ENCODE measurements around the gene F2. TPM values are rescaled to one million over a fixed set of nuclear protein-coding genes. Genes with fewer than 3 reads are reported as not detected.

The F2 gene
- total RNA-seq, 2 donors from 2014 or later = 1.2 TPM; not detected in 1

DNA sequence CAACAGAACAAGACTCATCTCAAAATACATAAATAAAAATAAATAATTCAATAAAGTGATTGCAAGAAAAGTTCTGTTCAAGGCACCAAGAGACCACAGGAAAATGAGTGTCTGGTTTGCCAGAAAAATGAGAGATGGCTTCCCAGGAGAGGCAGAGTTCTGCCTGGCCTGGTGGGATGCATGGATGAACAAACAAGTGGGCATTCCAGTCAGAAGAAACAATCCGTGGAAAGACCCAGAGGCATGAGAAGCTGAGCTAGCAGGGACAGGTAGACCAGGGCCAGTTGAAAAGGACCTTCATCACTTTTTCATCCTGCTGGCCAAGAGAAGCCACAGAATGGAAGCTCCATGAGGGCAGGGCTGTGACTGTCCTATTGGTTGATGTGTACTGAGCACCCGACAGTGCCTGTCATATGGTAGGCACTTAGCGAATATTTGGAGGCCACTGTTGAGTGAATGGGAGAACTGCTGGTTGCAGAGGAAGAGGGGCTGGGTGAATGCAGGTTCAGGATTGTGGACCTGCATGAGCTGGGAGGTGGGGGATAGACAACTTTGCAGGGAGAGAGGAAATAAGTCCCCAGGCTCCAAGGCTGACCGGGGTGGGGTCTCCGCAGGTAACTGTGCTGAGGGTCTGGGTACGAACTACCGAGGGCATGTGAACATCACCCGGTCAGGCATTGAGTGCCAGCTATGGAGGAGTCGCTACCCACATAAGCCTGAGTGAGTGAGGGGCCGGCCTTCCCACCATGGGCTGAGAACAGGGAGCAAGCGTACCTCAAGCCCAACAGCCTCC, 3.7 kb downstream of the F2 start:
- intact Hi-C loops (cut with DNase I) = no loop called here
- no peak for DNase-seq
- H3K27me3 ChIP-seq = no peaks in the 10 kb centered on the region
- H3K36me3 ChIP-seq = no peaks in the 10 kb centered on the region
- no peak overlapping the region for H3K4me3 ChIP-seq
- H3K4me1 ChIP-seq = peaks cover 8% of the 10 kb centered on the region
- TF ChIP-seq, protein P1, sequence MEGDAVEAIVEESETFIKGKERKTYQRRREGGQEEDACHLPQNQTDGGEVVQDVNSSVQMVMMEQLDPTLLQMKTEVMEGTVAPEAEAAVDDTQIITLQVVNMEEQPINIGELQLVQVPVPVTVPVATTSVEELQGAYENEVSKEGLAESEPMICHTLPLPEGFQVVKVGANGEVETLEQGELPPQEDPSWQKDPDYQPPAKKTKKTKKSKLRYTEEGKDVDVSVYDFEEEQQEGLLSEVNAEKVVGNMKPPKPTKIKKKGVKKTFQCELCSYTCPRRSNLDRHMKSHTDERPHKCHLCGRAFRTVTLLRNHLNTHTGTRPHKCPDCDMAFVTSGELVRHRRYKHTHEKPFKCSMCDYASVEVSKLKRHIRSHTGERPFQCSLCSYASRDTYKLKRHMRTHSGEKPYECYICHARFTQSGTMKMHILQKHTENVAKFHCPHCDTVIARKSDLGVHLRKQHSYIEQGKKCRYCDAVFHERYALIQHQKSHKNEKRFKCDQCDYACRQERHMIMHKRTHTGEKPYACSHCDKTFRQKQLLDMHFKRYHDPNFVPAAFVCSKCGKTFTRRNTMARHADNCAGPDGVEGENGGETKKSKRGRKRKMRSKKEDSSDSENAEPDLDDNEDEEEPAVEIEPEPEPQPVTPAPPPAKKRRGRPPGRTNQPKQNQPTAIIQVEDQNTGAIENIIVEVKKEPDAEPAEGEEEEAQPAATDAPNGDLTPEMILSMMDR (IDR thresholded peaks at IDR 0.05) = no peak
- no peaks in the 10 kb centered on the region for H3K9me3 ChIP-seq
- H3K9ac ChIP-seq (ENCODE audit: low read depth in 2 of 2, low read length in 2 of 2) = no peak overlapping the region
- no peak overlapping the region for H3K27ac ChIP-seq

DNA sequence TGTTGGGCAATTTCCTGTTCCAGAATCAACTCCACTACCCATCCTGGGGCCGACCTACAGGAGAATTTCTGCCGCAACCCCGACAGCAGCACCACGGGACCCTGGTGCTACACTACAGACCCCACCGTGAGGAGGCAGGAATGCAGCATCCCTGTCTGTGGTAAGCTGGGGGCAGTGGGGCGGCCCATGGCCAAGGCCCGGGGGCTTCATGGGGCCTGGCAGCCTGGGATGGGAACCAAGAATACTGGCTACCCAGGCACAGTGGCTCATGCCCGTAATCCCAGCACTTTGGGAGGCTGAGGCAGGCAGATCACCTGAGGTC, 4.3 kb downstream of the F2 start:
- no peak for DNase-seq
- TF ChIP-seq, protein P1 (IDR thresholded peaks at IDR 0.05) = no peak
- H3K9ac ChIP-seq (ENCODE audit: low read depth in 2 of 2, low read length in 2 of 2) = no peak overlapping the region
- no peaks in the 10 kb centered on the region for H3K27me3 ChIP-seq
- no peak overlapping the region for H3K4me3 ChIP-seq
- no peak overlapping the region for H3K27ac ChIP-seq
- intact Hi-C loops (cut with DNase I) = no loop called here
- no peaks in the 10 kb centered on the region for H3K9me3 ChIP-seq
- no peaks in the 10 kb centered on the region for H3K36me3 ChIP-seq
- peaks cover 3% of the 10 kb centered on the region for H3K4me1 ChIP-seq

DNA sequence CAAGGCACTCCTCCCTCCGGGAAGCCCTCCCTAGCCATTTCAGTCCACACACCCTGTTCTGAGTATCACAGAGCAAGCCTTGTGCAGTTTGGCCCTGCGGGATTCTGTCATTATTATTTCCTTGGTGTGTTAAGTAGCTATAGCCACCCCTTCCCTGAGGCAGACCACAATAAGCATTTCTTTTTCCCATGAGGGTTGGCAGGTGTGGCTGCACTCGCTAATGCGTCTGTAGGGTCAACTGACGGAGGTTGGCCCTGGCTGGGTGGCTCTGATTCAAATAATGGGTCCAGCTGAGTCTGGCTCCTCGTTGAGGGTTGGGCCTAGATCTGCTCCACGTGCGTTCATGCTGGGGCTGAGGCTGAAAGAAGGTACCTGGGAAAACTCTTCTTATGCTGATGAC, 5.1 kb downstream of the F2 start:
- Histone ChIP-seq H3K27me3 (no peaks in the 10 kb centered on the region), H3K4me3 (no peak overlapping the region), H3K9ac (ENCODE audit: low read depth in 2 of 2, low read length in 2 of 2) (no peak overlapping the region), H3K9me3 (no peaks in the 10 kb centered on the region), H3K36me3 (no peaks in the 10 kb centered on the region), H3K27ac (no peak overlapping the region), H3K4me1 (no peaks in the 10 kb centered on the region)
- intact Hi-C loops (cut with DNase I) = no loop called here
- no peak for DNase-seq
- TF ChIP-seq, protein P1 (IDR thresholded peaks at IDR 0.05) = no peak

DNA sequence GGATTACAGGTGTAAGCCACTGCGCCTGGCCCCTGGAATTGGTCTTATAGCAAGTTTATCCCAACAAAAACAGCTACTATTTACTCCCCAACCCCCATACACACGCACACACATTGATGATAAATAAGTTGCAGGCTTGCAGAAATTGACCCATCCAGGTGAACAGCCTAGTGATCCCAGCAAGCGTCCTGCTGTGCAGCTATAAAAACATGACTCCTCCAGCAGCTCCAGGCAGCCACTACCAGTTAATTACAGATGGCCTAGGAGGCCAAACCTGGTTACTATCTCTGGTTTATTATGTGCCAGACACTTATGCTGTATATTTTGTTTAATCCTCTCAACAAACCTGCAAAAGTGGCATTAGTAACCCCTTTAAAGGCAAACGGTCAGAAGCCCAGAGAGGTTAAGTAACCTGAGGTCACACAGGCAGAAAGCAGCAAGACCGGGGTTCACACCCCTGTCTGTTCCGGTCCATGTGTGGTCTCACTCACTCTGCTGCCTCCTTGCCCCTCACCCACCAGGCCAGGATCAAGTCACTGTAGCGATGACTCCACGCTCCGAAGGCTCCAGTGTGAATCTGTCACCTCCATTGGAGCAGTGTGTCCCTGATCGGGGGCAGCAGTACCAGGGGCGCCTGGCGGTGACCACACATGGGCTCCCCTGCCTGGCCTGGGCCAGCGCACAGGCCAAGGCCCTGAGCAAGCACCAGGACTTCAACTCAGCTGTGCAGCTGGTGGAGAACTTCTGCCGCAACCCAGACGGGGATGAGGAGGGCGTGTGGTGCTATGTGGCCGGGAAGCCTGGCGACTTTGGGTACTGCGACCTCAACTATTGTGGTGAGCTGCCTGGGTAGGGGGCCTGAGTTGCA, 6.6 kb downstream of the F2 start:
- no peak for DNase-seq

DNA sequence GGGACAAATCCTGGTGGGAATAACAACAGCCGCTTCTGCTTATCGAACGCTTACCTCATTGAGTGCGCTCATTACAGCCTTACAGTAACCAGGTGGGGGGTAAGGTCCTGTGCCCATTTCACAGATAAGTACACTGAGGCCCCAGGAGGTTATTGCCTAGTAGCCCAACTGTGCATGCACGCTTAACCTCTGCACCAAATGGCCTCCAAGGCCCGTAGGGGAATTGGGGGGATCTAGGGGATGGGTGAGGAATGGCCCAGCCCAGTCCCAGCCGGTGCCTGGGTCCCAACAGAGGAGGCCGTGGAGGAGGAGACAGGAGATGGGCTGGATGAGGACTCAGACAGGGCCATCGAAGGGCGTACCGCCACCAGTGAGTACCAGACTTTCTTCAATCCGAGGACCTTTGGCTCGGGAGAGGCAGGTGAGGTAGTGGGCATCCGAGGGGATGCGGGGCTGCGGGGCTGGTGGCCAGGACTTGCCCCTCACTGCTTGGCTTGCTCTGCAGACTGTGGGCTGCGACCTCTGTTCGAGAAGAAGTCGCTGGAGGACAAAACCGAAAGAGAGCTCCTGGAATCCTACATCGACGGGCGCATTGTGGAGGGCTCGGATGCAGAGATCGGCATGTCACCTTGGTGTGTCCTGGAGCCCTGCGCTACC, 7.3 kb downstream of the F2 start:
- peak overlapping the region in 1 of 2 donors; percentile 12 for H3K9ac ChIP-seq (ENCODE audit: low read depth in 2 of 2, low read length in 2 of 2)
- no peak overlapping the region for H3K27ac ChIP-seq
- intact Hi-C loops (cut with DNase I) = no loop called here
- no peaks in the 10 kb centered on the region for H3K9me3 ChIP-seq
- H3K4me1 ChIP-seq = no peaks in the 10 kb centered on the region
- TF ChIP-seq, protein P1 (IDR thresholded peaks at IDR 0.05) = no peak
- no peaks in the 10 kb centered on the region for H3K27me3 ChIP-seq
- DNase-seq = no peak
- H3K36me3 ChIP-seq = no peaks in the 10 kb centered on the region
- H3K4me3 ChIP-seq = no peak overlapping the region

More for the DNA sequence above, 6.6 kb downstream of the F2 start:
- Histone ChIP-seq H3K9ac (ENCODE audit: low read depth in 2 of 2, low read length in 2 of 2) (no peak overlapping the region), H3K4me3 (no peak overlapping the region), H3K36me3 (no peaks in the 10 kb centered on the region), H3K27ac (no peak overlapping the region), H3K4me1 (no peaks in the 10 kb centered on the region), H3K27me3 (no peaks in the 10 kb centered on the region), H3K9me3 (no peaks in the 10 kb centered on the region)
- intact Hi-C loops (cut with DNase I) = no loop called here
- TF ChIP-seq, protein P1 (IDR thresholded peaks at IDR 0.05) = no peak

All from colonic mucosa (tissue), 4 donors.